Measurements from ENCODE around the gene WFDC1.
"Not testable (repeated sequence)": the region's sequence is repeated elsewhere in the genome, so short reads cannot be mapped to it uniquely, and the experiment has no call there.

WFDC1 gene

DNA sequence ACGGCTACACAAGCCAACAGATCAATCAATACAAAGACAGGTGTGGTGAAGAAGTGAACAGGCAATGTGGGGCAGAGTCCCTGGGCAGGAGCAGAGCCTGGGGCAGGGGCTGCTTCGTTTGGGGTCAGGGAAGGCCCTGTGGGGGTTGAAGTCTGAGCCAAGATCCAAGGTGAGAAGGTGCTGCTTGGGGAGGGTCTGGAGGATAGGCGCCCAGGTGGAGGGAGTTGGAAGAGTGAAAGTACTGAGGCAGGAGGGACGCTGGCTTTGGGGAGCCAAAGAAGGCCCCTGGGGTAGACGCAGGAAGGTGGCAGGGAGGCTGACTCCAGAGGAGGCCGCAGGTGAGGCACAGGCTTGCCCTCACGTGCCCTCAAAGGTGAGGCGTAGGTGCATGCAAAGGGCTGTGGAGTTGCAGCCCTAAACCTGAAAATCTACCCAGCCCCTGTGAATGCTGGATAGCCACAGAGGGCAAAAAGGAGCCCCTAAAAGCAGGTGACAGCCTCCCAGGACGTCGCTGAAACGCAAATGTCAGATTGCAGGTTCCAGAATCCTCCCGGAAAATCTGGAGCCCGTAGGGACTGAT lies 33.3 kb downstream of the WFDC1 start:
- DNase-seq (ENCODE audit: low read depth) = no peak

DNA sequence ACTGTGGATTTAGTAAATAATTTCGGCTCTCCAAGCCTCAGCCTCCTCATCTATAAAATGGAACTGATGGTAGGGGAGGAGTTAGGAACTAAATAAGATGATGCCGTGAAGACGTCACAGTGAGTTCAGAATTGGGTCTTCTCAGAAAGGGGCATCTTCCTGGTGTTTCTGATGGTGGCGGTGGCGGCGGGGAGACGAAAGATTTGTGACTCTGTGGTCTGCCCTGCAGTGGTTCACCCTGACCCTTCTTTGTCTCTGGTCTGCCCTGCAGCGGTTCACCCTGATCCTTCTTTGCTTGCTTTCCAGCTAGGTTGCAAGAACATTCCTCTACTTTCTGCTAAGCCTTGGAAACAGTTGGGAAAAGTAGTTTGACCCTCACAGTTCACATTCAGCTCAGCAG lies 34.3 kb downstream of the WFDC1 start:
- DNase-seq (ENCODE audit: low read depth) = no peak

DNA sequence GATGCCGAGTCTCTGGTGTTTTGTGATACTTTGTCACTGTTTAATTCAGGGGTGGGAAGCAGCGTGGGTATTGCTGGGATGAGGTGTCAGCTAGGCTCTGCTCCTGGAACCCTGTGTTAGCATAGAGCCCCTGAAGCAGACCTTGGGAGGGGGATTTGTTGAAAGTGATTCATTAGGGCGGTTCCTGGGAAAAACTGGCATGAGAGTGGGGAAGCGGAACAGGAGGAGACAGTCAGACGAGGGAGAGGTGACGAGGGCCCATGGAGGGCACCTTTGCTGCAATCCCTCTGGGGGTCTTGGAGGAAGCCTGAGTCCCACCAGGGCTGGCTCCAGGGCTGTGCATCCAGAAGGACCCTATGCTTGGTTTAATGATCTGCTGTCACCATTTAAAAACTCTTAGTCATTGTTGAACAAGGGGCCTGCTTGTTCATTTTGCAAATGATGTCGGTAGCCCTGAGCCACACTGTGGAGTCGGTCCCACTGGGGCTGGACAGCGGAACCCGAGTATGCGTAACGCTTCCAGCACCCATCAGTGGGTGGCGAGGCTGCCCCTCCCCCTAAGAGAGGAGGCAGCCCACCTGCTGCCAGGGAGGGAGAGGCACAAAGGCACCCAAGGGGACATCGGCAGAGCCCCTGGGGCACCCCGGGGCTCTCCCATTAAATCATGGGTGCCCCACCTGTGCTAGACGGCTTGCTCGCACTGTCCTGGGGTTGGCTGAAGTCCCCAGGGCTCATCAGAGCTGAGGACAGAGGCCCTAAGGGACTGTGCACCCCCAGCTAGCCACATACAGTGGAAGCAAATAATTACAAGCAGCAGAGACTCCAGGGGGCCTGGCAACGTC lies 35.4 kb downstream of the WFDC1 start:
- DNase-seq (ENCODE audit: low read depth) = no peak

DNA sequence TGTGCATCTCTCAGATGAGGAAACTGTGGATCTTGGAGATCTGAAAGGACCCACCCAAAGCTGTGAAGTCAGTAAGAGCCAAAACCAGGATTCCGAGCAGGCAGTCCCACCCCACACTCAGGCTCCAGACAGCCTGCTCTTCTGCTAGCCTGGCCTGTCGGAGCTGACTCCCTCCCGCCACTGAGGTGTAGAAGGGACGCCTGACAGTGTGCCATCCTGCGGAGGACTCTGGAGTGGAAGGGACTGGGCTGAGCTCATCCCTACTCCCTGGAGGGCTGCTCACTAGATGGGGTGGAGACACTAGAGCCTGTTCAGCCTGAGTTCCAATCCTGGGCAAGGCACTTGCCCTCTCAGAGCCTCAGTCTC lies 36.0 kb downstream of the WFDC1 start:
- no peak for DNase-seq (ENCODE audit: low read depth)

DNA sequence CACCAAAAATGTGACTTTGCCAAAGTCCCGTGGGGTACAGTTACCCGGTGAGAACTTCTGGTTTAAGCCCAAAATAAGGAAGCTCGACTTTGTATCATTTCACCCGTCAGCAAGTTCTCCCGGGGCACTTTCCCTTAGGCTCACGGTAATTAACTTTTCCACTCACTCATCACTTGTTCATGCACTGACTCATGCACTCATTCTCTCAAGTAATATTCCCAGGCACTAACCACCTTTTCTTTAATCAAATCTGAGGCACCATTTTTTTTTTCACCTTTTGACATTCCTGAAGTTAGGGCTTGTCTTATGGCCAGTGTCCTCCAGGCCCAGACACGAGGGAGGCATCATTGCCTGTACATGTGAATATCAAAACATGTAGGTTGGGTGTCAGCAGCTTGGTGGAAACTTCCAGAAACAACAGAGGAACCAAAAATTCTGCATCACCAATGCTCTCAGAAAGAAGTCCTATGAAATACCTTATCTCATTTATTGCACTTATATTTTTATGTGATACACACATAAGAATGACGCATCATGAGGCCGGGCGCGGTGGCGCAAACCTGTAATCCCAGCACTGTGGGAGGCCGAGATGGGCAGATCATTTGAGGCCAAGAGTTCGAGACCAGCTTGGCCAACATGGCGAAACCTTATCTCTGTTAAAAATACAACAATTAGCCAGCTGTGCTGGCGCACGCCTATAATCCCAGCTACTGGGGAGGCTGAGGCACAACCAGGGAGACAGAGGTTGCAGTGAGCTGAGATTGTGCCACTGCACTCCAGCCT lies 37.5 kb downstream of the WFDC1 start:
- DNase-seq (ENCODE audit: low read depth) = no peak

DNA sequence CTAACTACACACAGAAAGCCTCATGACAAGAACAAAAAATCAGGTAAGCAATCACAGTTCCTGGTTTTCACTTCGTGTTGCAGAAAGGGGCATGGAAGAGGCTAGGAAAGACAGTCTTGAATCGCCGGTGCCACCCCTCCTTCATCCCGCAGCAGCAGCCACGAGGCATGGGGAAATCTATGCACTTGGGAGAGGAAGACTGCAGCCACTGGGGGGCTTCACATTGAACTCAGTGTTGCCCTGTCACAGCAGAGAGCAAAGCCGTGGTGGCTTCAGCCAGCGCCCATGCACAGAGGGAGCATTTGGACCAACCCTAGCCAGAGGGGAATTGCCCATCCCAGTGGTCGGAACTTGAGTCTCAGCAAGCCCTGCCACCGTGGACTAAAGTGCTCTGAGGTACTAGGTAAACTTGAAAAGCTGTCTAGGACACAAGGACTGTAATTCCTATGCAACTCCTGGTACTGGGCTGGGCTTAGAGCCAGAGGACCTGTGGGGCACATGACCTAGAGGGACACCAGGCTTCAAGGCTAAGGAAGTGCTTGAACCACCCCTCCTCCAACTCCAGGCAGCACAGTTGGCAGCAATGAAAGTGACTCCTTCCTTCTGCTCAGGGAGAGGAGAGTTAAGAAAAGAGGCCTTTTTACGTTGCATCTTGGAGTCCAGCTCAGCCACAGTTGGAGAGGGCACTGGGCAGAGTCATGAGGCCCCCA lies 38.5 kb downstream of the WFDC1 start:
- DNase-seq (ENCODE audit: low read depth) = no peak

DNA sequence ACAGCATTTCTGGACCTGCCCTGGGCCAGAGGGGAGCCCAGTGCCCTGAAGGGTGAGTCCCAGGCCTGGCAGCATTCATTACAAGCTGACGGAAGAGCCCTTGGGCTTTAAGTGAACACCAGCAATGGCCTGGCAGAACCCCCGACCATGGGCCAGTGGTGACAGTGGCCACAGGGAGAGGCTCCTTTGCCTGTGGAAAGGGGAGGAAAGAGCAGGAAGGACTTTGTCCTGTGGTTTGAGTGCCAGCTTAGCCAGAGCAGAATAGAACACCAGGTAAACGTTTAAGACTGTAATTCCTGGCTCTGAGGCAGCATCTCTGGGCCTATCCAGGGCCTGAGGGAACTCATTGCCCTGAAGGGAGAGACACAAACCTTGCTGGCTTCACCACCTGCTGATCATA lies 39.4 kb downstream of the WFDC1 start:
- DNase-seq (ENCODE audit: low read depth) = no peak

DNA sequence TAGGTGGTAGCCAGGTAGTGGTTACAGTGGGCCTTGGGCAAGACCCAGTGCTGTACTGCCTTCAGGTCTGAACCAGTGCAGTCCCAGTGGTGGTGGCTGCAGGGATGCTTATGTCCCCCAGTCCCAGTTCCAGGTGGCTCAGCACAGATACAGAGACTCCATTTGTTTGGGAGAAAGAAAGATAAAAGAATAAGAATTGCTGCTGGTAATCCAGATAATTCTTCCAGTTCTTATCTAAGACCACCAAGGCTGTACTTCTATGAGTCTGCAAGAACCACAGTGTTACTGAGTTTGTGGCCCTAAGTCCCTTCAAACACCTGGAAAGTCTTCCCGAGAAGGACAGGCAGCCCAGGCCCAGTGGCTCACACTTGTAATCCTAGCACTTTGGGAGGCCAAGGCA lies 39.8 kb downstream of the WFDC1 start:
- DNase-seq (ENCODE audit: low read depth) = no peak

DNA sequence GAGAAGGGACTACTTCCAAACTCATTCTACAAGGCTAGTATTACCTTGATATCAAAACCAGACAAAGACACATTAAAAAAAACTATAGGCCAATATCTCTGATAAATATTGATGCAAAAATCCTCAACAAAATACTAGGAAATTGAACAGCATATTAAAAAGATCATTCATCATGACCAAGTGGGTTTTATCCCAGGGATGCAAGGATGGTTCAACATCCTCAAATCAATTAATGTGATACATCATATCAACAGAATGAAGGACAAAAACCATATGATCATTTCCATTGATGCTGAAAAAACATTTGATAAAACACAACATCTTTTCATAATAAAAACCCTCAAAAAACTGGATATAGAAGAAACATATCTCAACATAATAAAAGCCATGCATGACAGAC lies 42.6 kb downstream of the WFDC1 start:
- DNase-seq (ENCODE audit: low read depth) = not testable (repeated sequence)

DNA sequence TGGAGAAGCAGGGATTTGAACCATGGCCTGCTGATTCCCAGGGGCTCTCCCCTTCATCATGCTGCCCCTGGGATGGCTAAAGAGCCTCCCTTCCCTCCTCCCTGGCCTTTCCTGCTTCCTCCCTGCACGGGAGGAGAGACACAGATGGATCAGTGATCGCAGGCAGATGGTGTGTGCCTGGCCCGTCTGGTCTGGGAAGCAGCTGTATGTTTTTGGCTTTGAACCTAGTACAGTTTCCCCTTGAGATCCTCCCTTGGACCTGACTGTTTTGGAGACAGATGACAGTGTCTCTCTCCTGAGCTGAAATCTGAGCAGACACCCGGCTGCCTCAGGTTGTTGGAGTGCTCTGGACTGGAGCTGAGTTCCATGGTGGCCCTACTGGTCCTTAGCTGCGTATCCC lies 44.6 kb downstream of the WFDC1 start:
- no peak for DNase-seq (ENCODE audit: low read depth)

DNA sequence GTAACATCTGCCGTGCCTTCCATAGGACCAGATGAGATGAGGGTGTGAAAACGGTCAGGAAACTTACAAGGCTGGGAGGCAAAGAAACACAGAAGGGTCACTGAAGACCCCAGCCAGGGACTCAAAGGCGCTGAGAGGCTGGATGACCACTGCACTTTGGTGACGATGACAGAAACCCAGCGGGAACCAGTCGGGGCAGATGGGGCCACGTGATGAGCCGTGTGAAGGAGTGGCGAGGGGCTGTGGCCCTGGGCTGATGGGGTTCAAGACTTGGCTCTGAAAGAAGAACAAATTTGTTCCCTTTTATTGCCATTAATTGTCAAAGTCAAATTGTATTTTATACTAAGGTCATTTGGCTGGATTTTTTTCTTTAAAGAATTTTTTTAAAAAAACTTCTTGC lies 45.1 kb downstream of the WFDC1 start:
- DNase-seq (ENCODE audit: low read depth) = no peak

DNA sequence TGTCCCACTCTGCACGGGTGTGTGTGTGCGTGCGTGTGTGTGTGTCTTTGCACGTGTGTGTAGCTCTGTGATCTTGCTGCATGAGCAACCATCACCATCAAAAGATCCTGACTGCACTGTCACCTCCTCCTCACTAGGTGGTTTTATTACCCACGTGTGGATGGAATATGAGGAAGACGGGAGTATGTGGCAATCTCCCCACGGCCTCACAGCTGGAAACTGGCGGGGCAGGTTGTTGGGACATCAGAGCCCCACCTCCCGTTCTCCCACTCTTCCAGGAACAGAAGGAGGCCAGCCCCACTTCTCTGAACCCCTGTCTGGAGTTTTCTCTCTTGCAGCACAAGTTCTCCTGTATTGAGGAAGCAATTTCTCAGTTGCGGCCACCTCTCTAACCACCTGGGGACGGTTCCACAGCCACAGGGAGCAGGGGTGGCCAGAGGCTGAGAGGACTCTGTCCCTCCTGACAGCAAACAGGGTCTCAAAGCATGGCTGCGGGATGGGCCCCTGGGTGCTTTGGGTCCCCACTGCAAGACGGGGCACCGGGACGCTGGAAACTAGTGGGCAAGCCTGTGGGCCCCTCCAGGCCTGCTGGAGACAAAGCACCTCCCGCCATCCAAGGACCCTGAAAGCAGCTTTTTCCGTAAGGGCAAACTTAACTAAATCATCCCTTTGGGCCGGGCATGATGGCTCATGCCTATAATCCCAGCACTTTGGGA lies 45.8 kb downstream of the WFDC1 start:
- DNase-seq (ENCODE audit: low read depth) = no peak

DNA sequence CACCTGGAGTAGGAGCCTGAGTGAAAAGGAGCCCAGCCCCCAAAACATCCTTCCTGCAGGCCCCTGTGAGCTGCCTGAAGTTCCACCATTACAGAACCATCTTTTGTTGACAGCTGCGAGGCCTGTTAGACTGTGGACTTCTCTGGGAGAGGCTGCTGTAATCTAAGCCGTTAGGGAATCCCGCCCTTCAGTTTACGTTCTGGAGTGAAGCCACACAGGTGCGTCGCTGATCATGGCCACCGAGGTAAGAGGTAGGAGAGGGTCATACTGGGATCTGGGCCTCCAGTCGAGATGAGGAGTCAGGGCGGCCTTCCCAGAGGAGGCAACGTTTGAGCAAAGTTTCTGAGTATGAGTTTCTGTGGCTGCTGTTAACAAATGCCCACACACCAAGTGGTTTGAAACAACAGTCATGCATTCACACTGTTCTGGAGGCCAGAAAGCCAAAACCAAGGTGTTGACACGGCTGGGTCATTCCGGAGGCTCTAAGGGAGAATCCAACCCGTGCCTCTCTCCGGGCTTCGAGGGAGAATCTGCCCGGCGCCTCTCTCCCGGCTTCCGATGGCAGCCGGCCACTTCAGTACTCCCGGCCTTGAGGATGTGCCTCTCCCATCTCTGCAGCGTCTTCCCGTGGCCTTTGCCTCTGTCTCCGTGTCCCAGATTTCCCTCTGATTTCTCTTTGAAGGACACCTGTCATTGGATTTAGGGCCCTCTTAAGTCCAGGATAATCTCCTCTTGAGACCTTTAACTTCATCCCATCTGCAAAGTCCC lies 47.0 kb downstream of the WFDC1 start:
- no peak for DNase-seq (ENCODE audit: low read depth)

DNA sequence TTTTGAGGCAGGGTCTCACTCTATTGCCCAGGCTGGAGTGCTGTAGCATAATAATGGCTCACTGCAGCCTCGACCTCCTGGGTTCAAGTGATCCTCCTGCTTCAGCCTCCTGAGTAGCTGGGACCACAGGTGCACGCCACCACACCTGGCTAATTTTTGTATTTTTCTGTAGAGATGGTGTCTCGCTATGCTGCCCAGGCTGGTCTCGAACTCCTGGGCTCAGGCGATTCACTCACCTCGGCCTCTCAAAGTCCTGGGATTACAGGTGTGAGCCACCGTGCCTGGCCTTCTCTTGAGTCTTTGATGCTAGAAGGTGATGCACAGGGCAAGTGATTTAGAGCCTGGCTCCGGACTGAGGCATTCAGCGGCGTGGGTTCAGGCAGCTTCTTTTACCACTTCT lies 49.1 kb downstream of the WFDC1 start:
- not testable (repeated sequence) for DNase-seq (ENCODE audit: low read depth)

DNA sequence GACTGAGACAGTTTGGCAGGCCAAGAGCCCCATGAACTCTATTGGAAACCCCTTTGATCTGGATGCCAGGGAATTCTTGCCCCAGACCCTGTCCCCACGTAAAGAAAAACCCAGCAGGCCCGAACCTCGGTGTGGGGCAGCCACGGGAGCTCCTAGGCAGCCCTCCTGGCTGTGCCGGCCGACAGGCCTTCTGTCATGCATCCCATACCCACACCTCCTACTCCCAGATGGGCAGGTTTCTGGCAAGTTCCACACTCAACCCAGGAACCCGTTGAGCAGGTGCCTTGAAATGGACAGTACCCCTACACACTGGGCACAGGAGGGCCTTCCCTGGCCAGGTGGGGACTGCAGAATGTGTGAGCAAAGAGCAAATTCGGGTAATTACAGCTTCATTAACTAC lies 50.1 kb downstream of the WFDC1 start:
- DNase-seq (ENCODE audit: low read depth) = no peak

DNA sequence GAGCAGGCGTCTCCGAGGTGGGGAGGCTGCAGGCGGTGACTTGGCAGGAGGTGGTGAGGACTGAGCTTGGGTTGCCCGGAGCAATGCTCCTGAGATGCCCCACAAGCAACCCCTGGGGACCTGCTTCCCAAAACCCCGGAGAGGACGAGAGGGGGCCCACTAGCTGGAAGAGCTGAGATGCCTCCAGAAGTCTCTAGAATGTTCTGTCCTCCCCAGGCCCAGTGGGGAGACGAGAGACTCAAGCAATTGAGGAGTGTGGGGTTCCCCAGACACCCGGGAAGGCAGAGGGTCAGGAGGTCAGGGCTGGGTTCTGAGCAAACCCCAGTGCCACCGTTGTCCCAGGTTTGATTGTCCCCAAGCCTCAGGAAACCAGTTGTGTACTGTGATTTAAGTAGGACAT lies 52.5 kb downstream of the WFDC1 start:
- DNase-seq (ENCODE audit: low read depth) = no peak

DNA sequence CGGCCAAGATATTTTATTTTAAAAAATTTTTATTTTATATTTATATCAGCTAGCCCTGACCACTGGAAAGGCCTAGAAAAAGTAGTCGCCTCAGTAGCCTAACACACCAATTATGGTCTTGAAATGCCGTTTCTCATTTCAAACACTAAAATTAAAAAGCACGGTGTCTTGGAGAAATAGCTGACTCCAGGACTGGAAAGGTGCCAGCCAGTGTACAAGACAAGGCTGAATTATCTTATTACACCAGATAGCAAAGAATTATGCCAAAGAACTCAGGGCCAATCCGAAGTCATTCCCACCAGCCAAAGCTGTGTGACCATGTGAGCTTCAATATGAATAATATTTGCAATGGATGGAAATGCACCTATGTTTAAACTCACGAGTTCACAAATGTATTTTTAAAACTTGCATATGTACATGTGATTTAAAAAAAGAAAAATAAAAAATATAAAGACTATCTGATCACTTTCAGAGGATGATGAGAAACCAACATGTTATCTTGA lies 53.8 kb downstream of the WFDC1 start:
- no peak for DNase-seq (ENCODE audit: low read depth)

DNA sequence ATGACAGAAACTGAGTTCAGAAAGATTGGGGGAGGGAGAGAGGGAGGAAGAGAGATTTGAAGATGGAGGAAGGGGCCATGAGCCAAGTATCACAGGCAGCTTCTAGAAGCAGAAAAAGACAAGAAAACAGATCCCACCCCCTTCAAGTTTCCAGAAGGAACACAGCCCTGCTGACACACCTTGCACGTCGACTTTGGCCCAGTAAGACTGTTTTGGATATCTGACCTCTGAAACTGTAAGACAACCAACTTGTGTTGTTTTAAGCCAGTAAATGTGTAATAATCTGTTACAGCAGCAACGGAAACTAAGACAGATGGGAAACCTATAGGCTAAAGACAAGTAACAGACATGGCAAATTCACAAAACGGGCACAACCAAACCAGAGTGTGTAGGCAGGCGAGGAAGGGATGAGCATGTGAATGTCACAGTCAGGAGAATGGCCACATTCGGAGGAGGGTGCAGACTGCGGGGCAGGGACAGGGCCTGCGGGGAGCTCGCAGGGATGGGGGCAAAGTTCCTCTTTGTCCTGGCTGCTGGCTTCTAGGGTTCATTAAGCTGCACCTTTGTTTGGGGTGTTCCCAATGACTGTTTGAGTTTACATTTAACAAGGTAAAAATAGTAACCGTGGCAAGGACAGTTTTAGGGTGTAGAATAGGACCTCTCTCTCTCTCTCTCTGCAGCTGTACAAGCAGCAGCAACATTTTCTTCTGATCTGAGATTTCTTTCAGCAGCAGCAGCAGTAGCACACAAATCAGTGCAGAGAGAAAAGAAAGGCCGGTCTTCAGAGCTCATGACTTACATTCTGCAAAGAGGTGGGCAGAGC lies 55.4 kb downstream of the WFDC1 start:
- no peak for DNase-seq (ENCODE audit: low read depth)

DNA sequence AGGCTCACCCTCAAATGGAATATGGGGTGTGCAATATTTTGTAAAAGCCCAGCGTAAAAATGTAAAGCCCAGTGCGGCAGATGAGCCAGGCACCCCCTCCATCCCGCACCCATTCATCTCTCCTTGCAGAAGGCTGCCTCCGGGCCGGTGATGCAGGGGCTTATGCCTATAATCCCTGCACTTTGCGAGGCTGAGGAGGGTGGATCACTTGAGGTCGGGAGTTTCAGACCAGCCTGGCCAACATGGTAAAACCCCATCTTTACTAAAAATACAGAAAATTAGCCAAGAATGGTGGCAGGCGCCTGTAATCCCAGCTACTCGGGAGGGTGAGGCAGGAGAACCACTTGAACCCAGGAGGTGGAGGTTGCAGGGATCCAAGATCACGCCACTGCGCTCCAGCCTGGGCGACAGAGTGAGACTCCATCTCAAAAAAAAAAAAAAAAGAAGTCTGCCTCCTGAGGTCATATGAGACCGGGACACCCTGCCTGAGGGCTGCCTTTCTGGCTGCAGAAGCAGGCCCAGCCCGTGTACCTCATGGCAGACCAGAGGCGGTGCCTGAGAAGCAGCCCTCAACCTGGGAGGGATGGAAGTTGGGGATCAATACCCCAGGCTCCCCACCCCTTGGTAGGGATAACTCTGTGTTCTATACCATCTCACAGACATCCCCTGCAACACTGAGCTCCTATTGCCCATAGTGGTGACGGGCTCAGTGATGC lies 56.2 kb downstream of the WFDC1 start:
- DNase-seq (ENCODE audit: low read depth) = no peak

Data from HS-27A (cell line).